GM23338 (cell line): ENCODE data around the gene FBRSL1.

ENCODE experiments used
- CREB1 ChIP-seq: fragments of 250-450 bp; sonication (Bioruptor Pico); IDR thresholded peaks from 2 replicates; pipeline ENCODE4 v1.5.0; 2020; ENCODE audit warnings: low read depth, mild to moderate bottlenecking, moderate library complexity
- CTCF ChIP-seq, 2 experiments: fragments of 200-600 bp in 1 of 2; sonication (generic) in 1 of 2; conservative IDR thresholded peaks; 2 replicates each; pipeline versions ENCODE4 v1.5.1 to v1.6.1; 2016 to 2017; ENCODE audit warnings: antibody characterized with exemption in 2 of 2, low read depth in 2 of 2, mild to moderate bottlenecking in 2 of 2, moderate library complexity in 1 of 2
- EZH2 ChIP-seq: fragments of 200-600 bp; sonication (generic); IDR thresholded peaks from one replicate; pipeline ENCODE4 v1.8.0; 2017; ENCODE audit warnings: antibody characterized with exemption, mild to moderate bottlenecking, low read depth; ENCODE audit not compliant: unreplicated experiment
- EZH2phosphoT487 ChIP-seq: fragments of 200-600 bp; sonication (generic); IDR thresholded peaks from one replicate; pipeline ENCODE4 v1.8.1; 2018; ENCODE audit warnings: antibody characterized with exemption; ENCODE audit not compliant: unreplicated experiment
- JUNB ChIP-seq: IDR thresholded peaks from one replicate; pipeline ENCODE4 v1.6.1; 2016; ENCODE audit warnings: antibody characterized with exemption; ENCODE audit not compliant: unreplicated experiment
- POLR2AphosphoS5 ChIP-seq: IDR thresholded peaks from 2 replicates; pipeline ENCODE4 v1.6.1; 2016; ENCODE audit warnings: antibody characterized with exemption, low read depth

- TF ChIP-seq EZH2 (no peak), CTCF (conservative IDR thresholded peaks at IDR 0.05; ENCODE audit: low read depth in 2 of 2) (no peak), POLR2AphosphoS5 (no peak), JUNB (no peak), CREB1 (CRISPR knock-in tag) (no peak), EZH2phosphoT487 (no peak)
Measured at GRCh38 chr12:132500856-132501180, 10.9 kb downstream of the FBRSL1 start.
